OCI-LY1 (cell line): Measurements from ENCODE around the gene THUMPD2.

Experiments used
- EZH2 ChIP-seq: fragments of 200-600 bp; sonication (generic), shearing (Covaris generic); IDR thresholded peaks from 2 replicates; pipeline ENCODE4 v1.8.0; 2017; ENCODE audit warnings: borderline replicate concordance, mixed run types, mild to moderate bottlenecking, antibody characterized with exemption, low read length, moderate library complexity, mixed read lengths
- TF ChIP-seq, protein P1 (sequence below): fragments of 200-600 bp; sonication (generic), shearing (Covaris generic); IDR thresholded peaks from 2 replicates; pipeline ENCODE4 v1.5.1; 2017; ENCODE audit warnings: mild to moderate bottlenecking, antibody characterized with exemption, low read length, moderate library complexity, mixed read lengths

DNA sequence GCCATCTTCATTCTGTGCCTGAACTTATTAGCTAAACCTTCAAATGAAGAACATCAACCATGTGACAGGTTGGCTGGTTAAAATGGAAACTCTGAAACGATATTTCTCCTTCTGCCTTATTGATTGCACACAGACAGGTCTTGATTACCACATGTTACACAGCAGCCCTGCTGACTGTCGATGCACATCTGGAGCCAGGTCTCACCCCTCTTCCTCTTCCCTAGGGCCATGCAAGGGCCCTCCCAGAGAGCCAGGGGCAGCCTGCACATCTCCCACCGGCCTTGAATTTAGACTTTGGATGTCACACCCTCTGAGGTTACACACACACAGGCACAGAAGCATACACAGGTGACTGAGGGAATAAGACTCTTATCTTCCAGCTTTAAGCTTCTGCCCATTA, 68.3 kb downstream of the THUMPD2 start:
- TF ChIP-seq, protein P1, sequence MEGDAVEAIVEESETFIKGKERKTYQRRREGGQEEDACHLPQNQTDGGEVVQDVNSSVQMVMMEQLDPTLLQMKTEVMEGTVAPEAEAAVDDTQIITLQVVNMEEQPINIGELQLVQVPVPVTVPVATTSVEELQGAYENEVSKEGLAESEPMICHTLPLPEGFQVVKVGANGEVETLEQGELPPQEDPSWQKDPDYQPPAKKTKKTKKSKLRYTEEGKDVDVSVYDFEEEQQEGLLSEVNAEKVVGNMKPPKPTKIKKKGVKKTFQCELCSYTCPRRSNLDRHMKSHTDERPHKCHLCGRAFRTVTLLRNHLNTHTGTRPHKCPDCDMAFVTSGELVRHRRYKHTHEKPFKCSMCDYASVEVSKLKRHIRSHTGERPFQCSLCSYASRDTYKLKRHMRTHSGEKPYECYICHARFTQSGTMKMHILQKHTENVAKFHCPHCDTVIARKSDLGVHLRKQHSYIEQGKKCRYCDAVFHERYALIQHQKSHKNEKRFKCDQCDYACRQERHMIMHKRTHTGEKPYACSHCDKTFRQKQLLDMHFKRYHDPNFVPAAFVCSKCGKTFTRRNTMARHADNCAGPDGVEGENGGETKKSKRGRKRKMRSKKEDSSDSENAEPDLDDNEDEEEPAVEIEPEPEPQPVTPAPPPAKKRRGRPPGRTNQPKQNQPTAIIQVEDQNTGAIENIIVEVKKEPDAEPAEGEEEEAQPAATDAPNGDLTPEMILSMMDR: no peak
- no peak for TF ChIP-seq EZH2
